Loucy (cell line): Measurements from ENCODE around the gene MOV10.
"Not testable (repeated sequence)": the region's sequence is repeated elsewhere in the genome, so short reads cannot be mapped to it uniquely, and the experiment has no call there.

Experiments
- H2AFZ ChIP-seq: fragments of 200-600 bp; sonication (generic); 2 replicates; pipeline ENCODE4 v1.6.0; 2016; ENCODE audit warnings: antibody characterized with exemption, mild to moderate bottlenecking, low read length, moderate library complexity
- H3F3A ChIP-seq: fragments of 200-600 bp; 2 replicates; pipeline ENCODE4 v1.6.0; 2016; ENCODE audit warnings: antibody characterized with exemption, low read depth, mild to moderate bottlenecking
- H3K27me3 ChIP-seq: fragments of 200-600 bp; sonication (generic); 2 replicates; pipeline ENCODE4 v1.6.1; 2014; ENCODE audit warnings: low read length, mild to moderate bottlenecking; ENCODE audit not compliant: insufficient read depth, poor library complexity, severe bottlenecking
- H3K36me3 ChIP-seq: fragments of 200-600 bp; sonication (generic); 2 replicates; pipeline ENCODE4 v1.6.1; 2016; ENCODE audit warnings: low read length; ENCODE audit not compliant: insufficient read depth
- H3K4me1 ChIP-seq: fragments of 200-600 bp; sonication (generic); 2 replicates; pipeline ENCODE4 v1.5.1; 2014; ENCODE audit warnings: low read length, mild to moderate bottlenecking; ENCODE audit not compliant: insufficient read depth, poor library complexity, severe bottlenecking
- H3K4me2 ChIP-seq: fragments of 200-600 bp; sonication (generic); 2 replicates; pipeline ENCODE4 v1.6.0; 2014; ENCODE audit warnings: antibody characterized with exemption, low read length, low read depth, mild to moderate bottlenecking; ENCODE audit not compliant: poor library complexity, severe bottlenecking
- H3K4me3 ChIP-seq: fragments of 200-600 bp; sonication (generic); 2 replicates; pipeline ENCODE4 v1.5.1; 2014; ENCODE audit warnings: low read length, mild to moderate bottlenecking, mixed read lengths; ENCODE audit not compliant: poor library complexity, severe bottlenecking
- H3K79me2 ChIP-seq: fragments of 200-600 bp; sonication (generic); 2 replicates; pipeline ENCODE4 v1.6.1; 2014; ENCODE audit warnings: low read length; ENCODE audit not compliant: insufficient read depth
- H3K9ac ChIP-seq: fragments of 200-600 bp; sonication (generic); 2 replicates; pipeline ENCODE4 v1.6.0; 2014; ENCODE audit warnings: mild to moderate bottlenecking, low read depth, low read length, moderate library complexity; ENCODE audit not compliant: poor library complexity, severe bottlenecking
- H3K9me2 ChIP-seq: fragments of 200-600 bp; sonication (generic); replicated peaks from 2 replicates; pipeline ENCODE4 v1.6.1; 2016; ENCODE audit warnings: low read depth, low read length, mixed read lengths
- H3K9me3 ChIP-seq: fragments of 200-600 bp; sonication (generic); 2 replicates; pipeline ENCODE4 v1.6.1; 2014; ENCODE audit warnings: mild to moderate bottlenecking, antibody characterized with exemption, low read length, low read depth; ENCODE audit not compliant: insufficient read depth
- H4K20me1 ChIP-seq: fragments of 200-600 bp; sonication (generic); 2 replicates; pipeline ENCODE4 v1.6.0; 2014; ENCODE audit warnings: antibody characterized with exemption, low read length, mild to moderate bottlenecking; ENCODE audit not compliant: insufficient read depth, poor library complexity, severe bottlenecking
- CTCF ChIP-seq: fragments of 200-600 bp; sonication (generic); conservative IDR thresholded peaks from 2 replicates; pipeline ENCODE4 v1.5.1; 2014; ENCODE audit warnings: mild to moderate bottlenecking, antibody characterized with exemption, low read length
- EZH2phosphoT487 ChIP-seq: fragments of 200-600 bp; IDR thresholded peaks from 2 replicates; pipeline ENCODE4 v1.6.1; 2018; ENCODE audit warnings: antibody characterized with exemption, mild to moderate bottlenecking, moderate library complexity, borderline replicate concordance

Gene MOV10

GRCh38 chr1:112721966-112722524, 47.6 kb downstream of the MOV10 start:
- Histone ChIP-seq H3K4me3 (no peak overlapping the region), H3K9me2 (no peaks in the 10 kb centered on the region), H3K9ac (no peak overlapping the region), H3K4me1 (no peaks in the 10 kb centered on the region), H3F3A (no peaks in the 10 kb centered on the region), H3K36me3 (no peaks in the 10 kb centered on the region), H3K9me3 (no peaks in the 10 kb centered on the region), H3K4me2 (no peak overlapping the region), H3K27me3 (no peaks in the 10 kb centered on the region), H3K79me2 (no peaks in the 10 kb centered on the region), H2AFZ (no peak overlapping the region), H4K20me1 (no peaks in the 10 kb centered on the region)
- TF ChIP-seq CTCF (no peak), EZH2phosphoT487 (no peak)

GRCh38 chr1:112722601-112723510, 48.4 kb downstream of the MOV10 start:
- Histone ChIP-seq H3K9me3 (no peaks in the 10 kb centered on the region), H3K9ac (no peak overlapping the region), H2AFZ (no peak overlapping the region), H3K4me2 (no peak overlapping the region), H3K4me3 (no peak overlapping the region), H3K4me1 (no peaks in the 10 kb centered on the region), H3K9me2 (no peaks in the 10 kb centered on the region), H3K36me3 (no peaks in the 10 kb centered on the region), H3K27me3 (no peaks in the 10 kb centered on the region), H3K79me2 (no peaks in the 10 kb centered on the region), H4K20me1 (no peaks in the 10 kb centered on the region), H3F3A (no peaks in the 10 kb centered on the region)
- TF ChIP-seq EZH2phosphoT487: no peak
- no peak for TF ChIP-seq CTCF

- H3K4me3 ChIP-seq: no peak overlapping the region
- H3K9ac ChIP-seq: no peak overlapping the region
- no peaks in the 10 kb centered on the region for H3K9me3 ChIP-seq
- no peaks in the 10 kb centered on the region for H3F3A ChIP-seq
- H3K27me3 ChIP-seq: no peaks in the 10 kb centered on the region
- no peaks in the 10 kb centered on the region for H3K9me2 ChIP-seq
- no peak overlapping the region for H3K4me2 ChIP-seq
- H2AFZ ChIP-seq: no peak overlapping the region
- no peaks in the 10 kb centered on the region for H4K20me1 ChIP-seq
- no peak for TF ChIP-seq CTCF
- no peak for TF ChIP-seq EZH2phosphoT487
- H3K36me3 ChIP-seq: no peaks in the 10 kb centered on the region
- H3K4me1 ChIP-seq: no peaks in the 10 kb centered on the region
- H3K79me2 ChIP-seq: no peaks in the 10 kb centered on the region
These were observed 49.0 kb downstream of the MOV10 start for GRCh38 chr1:112723511-112723839.

GRCh38 chr1:112724240-112724639, 49.8 kb downstream of the MOV10 start:
- H3K27me3 ChIP-seq, H3F3A ChIP-seq, H3K36me3 ChIP-seq, H3K9me3 ChIP-seq, H4K20me1 ChIP-seq, H3K79me2 ChIP-seq, H3K4me2 ChIP-seq, H3K4me3 ChIP-seq, H3K4me1 ChIP-seq, H2AFZ ChIP-seq, H3K9me2 ChIP-seq, H3K9ac ChIP-seq: not testable (repeated sequence)
